Fibroblast of pulmonary artery (primary cell): ENCODE results near the gene ZNF317.

Experiments used
- DNase-seq: peaks from one replicate; pipeline ENCODE4 v3.0.0-alpha.2; 2010; ENCODE audit warnings: low read depth
- H3K4me3 ChIP-seq: replicated peaks from 2 replicates; pipeline ENCODE4 v1.5.1; 2011; ENCODE audit warnings: low read depth, mild to moderate bottlenecking, control low read depth, low read length, moderate library complexity
- CTCF ChIP-seq: IDR thresholded peaks from 2 replicates; pipeline ENCODE4 v1.5.1; 2011; ENCODE audit warnings: mild to moderate bottlenecking, control low read depth, low read length, inconsistent platforms; ENCODE audit errors: missing control alignments

ZNF317 gene

DNA sequence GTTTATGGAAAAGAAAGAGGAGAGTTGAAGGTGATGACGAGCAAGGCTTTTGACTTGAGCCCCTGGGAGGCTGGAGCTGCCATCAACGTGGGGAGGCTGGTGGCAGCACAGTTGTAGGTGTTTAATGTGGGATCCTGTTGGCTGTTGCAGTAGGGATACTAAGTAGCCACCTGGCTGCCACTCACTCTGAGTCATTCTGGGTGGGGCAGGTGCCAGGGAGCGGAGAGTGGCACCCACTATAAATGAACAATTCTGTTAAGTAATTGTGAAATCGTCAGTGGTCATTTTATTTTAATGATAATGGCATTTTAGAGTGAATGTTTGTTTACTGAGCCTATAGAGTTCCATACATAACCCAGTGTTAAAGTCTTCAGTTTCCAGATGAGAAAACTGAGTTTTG lies 9.8 kb downstream of the ZNF317 start:
- DNase-seq: no peak
- H3K4me3 ChIP-seq: no peak overlapping the region
- TF ChIP-seq CTCF: no peak

DNA sequence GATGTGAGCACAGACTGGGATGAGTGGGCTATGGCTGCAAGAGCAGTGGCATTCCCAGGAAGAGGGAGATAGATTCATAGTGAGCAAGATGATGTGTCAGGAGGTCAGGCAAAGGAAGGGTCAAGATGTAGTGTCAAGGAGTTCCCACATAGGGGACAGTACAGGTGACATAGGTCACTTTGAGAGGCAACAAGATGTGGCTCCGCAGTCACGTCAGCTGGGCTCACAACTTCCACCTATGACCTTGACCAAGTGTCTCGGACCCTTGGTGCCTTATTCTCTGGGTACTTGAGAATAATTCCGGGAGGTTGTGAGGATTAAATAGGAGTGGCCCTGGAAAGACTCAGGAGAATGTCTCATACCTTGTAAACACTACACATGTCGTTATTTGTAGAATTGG lies 10.5 kb downstream of the ZNF317 start:
- H3K4me3 ChIP-seq: no peak overlapping the region
- DNase-seq: no peak
- TF ChIP-seq CTCF: no peak

- TF ChIP-seq CTCF: no peak
- DNase-seq: no peak
Measured at GRCh38 chr19:9151367-9151766, 11.2 kb downstream of the ZNF317 start.

DNA sequence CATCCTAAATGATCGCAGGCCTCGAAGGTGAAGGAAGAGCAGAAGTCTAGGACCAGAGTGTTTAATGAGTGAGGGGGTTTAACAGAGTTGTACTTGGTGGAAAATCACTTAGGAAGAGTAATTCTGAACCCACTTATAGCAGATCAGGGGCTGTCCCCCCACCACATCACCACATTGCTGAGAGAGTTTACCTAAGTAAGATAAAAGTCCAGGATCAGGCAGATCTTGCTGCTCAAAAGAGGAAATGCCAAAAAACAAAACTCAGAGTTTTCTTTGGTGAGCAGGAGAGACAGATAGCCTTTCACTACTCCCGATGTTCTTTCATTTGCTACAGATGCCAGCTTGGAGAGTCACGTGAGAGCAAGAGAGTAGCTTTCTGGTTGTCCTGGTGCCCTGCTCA lies 15.4 kb downstream of the ZNF317 start:
- H3K4me3 ChIP-seq: no peak overlapping the region
- TF ChIP-seq CTCF: no peak
- no peak for DNase-seq

More at GRCh38 chr19:9151367-9151766, 11.2 kb downstream of the ZNF317 start:
- no peak overlapping the region for H3K4me3 ChIP-seq

GRCh38 chr19:9156304-9156703 lies 16.1 kb downstream of the ZNF317 start:
- no peak overlapping the region for H3K4me3 ChIP-seq
- DNase-seq: no peak
- no peak for TF ChIP-seq CTCF

GRCh38 chr19:9159891-9160290 lies 19.7 kb downstream of the ZNF317 start:
- no peak overlapping the region for H3K4me3 ChIP-seq
- DNase-seq: no peak
- no peak for TF ChIP-seq CTCF

DNA sequence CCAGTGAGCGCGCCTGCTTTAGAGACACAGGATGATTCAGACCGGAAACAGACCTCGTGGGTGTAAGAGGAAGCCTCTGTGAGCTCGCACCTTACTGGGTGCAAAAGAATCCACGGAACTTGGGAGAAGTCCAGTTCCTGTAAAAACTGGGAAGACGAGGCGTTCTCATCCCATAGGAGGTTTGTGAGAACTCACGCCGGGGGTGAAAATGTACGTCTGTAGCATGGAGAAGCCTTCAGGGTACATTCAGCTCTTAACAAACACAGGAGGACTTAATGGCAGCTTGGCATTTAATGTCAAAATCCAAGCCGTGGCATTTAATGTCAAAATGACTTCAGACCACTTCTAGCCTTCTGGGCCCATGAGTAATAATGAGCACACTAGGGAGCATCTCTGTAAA lies 21.2 kb downstream of the ZNF317 start:
- no peak for DNase-seq
- TF ChIP-seq CTCF: no peak
- no peak overlapping the region for H3K4me3 ChIP-seq
